Fibroblast of skin of left biceps (primary cell): Measurements from ENCODE around the gene PNLIPRP1.

Experiments
- DNase-seq, 2 experiments: peaks; one replicate each; pipeline ENCODE4 v3.0.0-alpha.2; 2013; ENCODE audit warnings: low read depth in 2 of 2

Gene PNLIPRP1

DNA sequence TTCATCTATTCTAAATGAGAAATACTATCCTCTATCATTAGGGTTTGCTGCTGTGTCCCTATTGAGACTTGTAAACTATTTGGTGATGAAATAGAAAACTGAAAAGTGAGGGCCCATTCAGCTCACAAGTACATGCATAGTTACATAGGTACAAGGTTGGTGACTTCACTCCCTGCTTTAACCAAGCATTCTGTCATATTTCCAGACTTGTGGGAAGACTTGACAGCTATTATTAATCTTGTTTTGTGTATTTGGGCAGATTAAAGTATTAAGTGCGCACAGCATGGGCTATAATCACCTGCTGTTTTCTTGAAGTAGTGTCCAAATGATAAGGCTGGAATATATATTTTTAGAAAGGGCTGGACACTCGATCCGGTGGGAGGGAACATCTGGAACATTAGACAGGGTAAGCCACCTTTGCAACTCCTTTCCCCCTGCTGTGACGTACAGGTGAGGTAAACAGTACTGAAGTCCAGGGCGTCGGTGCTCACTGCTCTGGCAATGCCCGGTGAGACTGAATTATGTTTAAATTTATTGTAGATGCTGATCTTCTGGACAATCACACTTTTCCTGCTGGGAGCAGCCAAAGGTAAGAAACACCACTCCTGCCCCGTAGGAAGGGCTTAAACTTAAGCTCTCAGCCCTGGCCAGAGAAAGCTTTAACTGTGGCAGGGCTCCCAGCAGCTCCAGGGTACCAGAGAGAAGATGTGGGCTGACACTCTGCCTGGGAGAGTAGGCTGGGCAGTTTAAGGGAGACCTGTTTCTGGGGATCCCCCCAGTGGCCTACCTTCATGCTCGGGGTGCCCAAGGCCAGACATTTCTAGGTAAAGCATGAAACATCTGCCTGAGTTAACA lies at the start of gene PNLIPRP1:
PNLIPRP1 (plus strand) TSS at position 370 of the 855 bp plus-strand sequence; CDS start at position 541, 171 bp downstream.
- DNase-seq: no peak

DNA sequence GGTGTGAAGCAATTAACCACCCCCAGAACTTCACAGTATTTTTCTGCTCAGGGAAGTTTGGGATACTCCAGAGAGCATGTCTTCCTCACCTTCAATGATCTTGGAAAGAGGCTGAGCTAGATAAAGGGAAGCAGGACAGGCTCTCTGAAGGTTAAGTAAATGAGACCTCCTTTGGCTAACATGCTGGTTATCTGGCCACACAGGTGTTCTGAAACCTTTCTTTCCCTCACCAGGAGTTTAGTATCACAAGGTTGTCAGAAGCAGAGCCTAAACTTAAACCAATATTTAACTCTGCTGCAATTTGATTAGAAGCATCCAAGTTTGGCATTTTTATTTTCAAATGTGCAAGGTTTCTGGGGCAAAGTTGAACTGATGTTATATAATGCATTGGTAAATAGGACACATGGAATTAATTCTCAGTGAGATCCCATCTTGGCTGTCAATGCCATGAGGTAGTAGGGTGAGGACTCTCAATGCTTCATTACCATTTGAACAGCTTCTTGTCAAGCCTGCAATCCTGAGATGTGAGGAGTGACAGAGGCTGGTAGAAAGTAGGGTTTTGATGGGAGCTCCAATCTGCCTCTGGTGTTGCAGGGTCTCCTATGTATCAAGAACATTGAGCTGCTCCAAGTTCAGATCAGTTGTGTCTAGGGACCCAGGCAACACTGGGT lies 48.6 kb upstream of the PNLIPRP1 start:
- no peak for DNase-seq

DNA sequence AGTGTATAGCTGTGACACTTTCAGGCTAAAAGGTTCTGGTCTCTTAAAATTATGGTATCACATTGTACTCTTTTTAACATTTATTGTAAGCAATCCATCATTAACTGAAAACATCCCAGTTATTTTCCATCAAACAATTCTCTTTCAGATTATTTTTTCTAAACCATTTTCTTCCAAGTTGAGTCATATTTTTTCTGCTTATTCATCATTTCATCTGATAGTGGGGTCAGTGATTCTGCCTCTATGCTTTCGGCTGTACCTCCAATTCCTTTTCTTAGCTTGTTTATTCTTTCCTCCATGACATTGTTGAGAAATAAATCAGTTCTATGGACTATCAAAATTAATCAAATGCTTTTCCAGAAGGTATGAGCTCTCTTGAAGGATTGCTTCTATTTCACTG lies 45.6 kb upstream of the PNLIPRP1 start:
- no peak for DNase-seq

DNA sequence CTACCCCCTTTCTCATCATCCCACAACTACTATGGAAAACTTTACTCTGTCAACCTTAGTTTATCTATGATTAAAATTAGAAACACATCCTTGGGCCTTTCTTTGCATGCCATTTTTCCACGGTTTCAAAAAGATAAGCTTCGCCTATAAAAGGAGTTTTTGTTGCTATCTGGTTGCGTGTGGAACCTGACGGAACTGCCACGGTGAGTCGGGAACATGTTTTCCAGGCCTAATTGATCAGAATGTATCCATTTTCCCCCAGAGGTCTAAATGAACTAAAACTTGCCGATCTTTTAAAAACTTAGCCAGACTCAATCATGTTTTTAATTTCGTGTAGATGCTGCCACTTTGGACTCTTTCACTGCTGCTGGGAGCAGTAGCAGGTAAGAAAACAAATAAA lies 45.0 kb upstream of the PNLIPRP1 start, which contains the start of gene PNLIP:
PNLIP (plus strand) TSS at position 176 of the 400 bp plus-strand sequence; CDS start at position 338, 162 bp downstream.
- DNase-seq: no peak

DNA sequence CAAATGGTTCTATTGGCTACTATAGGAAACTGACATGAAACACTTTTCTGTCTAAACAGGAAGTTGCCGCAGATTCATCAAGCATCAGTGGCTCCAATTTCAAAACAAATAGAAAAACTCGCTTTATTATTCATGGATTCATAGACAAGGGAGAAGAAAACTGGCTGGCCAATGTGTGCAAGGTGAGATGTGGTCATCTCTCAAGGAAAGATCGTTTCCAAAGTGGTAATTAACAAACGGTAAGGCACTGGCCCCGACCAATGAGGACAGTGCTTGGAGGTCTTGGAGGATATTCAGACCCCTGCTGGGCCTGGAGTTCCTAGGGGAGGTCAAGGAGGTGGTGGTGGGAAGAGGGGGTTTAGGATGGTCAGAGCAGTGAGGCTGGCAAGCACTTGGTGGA lies 42.5 kb upstream of the PNLIPRP1 start:
- DNase-seq: no peak

DNA sequence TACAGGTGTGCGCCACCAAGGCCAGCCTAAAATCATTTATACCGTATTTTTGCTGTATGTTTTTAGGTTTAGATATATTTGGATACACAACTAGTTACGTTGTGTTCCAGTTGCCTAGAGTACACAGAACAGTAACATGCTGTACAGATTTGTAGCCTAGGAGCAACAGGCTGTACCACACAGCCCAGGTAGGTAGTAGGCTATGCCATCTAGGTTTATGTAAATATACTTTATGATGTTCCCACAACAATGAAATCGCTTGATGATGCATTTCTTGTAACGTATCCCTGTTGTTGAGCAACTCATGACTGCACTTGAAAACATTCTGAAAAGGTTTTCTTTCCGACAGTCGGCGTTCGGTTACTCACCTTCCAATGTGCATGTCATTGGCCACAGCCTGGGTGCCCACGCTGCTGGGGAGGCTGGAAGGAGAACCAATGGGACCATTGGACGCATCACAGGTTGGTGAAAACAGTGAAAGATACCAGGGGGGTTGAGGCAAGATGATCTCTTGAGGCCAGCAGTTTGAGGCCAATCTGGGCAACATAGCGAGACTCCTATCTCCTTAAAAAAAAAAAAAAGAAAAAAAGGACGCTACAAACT lies 37.3 kb upstream of the PNLIPRP1 start:
- DNase-seq: no peak

DNA sequence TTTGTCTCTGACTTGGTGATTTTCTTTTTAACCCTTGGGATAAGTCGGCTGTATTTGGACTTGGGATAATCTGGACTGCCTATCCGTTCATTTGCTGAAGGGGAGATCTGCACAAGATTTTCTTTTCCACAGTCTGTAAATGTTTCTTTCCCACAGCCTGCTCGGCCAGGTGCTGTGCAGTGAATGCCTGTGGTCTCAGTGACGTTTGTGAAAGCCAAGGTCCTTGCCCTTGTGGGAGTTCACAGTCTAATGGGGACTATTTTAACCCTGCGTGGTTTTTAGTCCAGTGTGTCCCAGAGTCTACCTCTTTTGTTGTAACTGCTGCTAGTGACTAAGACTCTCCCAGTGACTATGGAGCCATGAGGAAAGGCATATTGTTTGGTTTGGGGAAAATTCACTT lies 36.1 kb upstream of the PNLIPRP1 start:
- DNase-seq: no peak

DNA sequence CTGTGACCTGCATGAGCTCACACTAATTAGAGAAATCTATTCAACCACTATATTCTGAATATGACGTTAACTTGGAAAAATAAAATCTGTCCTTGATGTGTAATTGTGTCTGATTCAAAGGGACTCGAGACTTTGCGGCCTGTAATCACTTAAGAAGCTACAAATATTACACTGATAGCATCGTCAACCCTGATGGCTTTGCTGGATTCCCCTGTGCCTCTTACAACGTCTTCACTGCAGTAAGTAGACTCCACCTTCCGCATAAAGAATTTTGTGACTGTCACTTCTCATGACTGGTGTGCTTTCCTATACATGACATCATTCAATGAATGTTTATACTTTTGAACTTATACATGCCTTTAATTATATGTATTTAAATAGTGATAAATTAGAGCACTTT lies 34.9 kb upstream of the PNLIPRP1 start:
- no peak for DNase-seq

DNA sequence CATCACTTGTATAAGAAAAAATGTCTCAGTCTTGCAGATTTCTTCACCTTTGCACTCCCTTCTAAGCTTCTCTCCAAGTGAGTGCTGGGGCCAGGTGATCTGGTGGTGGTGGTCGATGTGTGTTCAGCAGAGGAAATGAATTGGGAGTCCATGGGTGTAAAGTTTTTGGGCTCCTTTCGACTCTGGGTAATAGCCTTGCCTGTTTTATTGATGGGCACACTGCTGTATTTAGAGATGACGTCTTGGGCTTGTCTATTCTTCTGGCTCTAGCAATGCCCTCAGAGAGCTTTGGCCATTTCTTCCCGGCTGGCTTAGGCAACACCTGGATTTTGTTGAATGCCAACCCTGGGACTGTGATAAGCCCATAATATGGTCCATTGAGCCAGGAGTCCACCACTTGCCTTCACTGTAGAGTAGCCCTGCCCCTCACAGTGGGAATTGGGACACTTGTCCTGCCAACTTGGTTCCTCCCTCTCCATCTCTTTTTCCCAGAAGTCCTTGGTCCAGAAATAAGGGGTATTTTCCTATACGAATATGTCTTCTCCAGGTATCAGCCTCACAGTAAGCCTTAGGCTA lies 33.4 kb upstream of the PNLIPRP1 start:
- DNase-seq: no peak

DNA sequence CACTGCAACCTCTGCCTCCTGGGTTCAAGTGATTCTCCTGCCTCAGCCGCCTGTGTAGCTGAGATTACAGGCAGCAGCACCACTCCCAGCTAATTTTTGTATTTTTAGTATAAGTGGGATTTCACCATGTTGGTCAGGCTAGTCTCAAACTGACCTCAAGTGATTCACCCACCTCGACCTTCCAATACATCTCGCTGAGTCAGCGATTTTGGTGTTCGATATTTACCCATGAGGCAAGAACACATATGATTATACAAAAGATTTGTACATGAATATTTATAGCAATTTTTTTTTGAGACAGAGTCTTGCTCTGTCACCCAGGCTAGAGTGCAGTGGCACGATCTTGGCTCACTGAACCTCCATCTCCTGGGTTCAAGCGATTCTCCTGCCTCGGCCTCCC lies 25.2 kb upstream of the PNLIPRP1 start:
- DNase-seq: no peak

DNA sequence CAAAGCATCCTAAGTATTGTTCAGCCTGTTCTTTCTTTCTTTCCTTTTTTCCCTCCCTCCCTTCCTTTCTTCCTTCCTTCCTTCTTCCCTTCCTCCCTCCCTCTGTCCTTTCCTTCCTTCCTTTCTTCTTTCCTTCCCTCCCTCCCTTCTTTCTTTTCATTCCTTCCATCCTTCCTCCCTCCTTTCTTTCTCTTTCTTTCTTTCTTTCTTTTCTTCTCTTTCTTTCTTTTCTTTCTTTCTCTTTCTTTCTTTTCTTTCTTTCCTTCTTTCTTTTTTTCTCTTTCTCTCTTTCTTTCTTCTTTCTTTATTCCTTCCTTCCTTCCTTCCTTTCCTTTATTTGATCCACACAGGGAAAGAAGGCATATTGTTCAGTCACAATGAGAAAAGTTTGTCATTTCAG lies 23.8 kb upstream of the PNLIPRP1 start:
- no peak for DNase-seq

DNA sequence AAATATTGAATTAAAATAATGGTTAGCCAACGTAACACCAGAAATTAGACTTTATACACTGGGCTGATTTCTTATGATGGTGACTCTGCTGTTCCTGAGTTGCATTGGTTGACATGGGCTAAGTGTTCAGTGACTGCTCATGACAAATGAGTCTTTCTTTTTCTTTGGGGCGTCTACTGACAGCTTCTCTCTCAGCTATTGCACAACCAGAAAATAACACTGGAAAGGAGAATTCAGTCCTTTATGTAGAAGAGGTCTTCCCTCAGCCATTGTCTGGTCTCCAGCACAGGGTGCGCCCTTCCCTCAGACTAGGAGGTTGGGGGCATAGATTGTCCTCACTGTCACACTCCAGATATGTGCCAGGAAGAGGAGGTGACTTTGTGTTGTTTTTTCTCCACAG lies 23.4 kb upstream of the PNLIPRP1 start:
- no peak for DNase-seq

DNA sequence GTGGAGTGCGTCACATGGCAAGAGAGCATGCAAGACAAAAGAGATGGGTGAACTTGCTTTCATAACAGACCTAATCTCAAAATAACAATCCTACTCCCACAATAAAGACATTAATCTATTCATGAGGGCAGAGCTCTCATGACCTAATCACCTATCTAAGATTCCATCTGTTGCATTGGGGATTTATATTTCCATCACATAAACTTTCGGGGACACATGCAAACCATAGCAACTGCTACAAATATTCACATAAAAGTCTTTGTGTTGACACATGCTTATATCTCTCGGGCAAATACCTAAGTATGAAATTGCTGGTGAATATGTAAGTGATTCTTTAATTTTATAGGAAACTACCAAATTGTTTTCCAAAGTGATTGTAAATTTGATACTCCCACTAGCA lies 16.0 kb upstream of the PNLIPRP1 start:
- no peak for DNase-seq

DNA sequence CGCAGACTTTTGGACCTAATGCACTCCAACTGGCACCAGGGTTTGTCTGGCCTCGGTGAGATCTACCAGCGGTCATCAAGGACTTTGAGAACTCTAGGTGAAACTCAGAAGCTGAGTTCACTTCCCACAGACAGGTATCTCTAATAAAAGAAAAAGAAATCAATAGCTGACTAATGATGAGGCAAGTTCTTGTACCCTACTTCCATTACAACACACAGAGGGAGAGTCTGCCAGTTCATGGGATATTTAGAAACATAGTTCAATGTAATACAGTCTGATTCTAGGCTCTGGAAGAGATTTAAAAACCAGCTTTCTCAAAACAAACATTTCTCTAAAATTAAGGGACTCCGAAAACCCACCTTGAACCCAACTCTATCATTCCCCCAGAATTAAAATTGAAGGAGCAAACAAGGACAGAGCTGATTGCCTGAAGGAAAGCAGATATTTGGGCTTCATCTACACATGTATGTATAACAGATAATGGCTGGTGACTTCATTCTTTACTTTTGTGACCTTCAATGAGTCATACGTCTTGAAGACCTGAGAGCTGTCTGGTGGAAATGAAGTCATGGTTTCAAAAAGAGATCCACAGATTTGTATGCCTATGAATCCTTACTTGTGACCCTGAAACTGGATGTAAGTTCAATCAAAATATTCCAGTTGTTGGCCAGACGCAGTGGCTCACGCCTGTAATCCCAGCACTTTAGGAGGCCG lies 2.7 kb upstream of the PNLIPRP1 start:
- DNase-seq: no peak

DNA sequence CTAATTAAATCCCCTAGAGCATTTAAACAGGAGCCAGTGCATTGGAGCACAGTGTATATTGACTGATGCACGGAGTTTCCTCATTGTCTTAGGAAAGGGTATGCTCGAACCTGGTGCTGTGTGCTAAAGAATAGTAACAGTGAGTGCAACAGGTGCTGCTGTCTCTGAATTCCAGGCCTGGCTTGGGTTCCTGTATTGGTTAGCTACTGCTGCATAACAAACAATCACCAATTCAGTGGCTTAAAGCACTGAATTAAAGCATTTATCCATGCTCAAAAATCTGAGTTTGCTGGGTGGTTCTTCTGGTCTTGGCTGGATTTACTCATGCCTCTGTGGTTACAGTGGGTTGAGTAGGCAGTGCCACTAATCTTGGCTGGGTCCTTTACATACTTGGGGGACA lies 1.8 kb upstream of the PNLIPRP1 start:
- DNase-seq: no peak

DNA sequence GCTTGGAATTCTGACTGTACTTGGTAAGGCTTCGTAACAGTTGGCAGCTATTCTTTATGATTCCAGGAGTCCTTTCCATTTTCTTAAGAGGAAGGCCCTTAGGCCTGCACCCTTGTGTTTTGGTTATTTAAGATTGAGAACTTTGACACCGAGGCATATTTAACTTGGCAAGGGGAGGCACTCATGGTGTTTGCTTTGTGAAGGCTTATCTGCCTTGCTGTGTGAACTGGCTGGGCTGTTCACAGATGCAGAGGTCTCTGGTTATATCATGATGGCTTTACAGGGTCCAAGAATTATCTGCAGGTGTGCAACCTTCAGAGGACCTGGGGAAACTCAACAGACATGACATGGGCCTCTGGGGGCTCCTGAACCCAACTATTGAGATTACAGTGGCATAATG lies 833 bp upstream of the PNLIPRP1 start:
- DNase-seq: no peak

DNA sequence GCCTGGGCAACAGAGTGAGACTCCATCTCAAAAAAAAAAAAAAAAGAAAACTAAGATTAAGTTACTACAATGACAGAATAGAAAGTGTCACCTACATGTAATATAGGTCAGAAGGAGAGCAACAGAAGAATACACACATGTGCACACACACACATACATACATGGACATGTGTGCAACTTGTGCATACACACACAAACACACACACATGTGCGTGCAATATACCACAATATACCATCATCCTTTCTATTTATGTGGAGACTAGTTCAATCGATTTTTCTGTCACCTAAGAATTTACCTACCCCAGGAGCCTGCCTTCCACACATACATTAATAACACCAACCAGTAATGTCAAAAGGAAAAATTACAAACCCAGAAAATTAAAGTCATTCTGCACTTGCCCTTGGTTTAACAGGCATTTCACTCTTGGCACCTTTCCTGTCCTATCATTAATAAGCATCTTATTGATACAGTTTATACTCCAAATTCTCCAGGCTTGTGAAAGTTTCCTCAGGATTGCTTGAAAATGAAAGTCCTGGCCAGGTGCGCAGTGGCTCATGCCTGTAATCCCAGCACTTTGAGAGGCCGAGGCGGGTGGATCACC lies 2.5 kb downstream of the PNLIPRP1 start:
- DNase-seq: no peak

DNA sequence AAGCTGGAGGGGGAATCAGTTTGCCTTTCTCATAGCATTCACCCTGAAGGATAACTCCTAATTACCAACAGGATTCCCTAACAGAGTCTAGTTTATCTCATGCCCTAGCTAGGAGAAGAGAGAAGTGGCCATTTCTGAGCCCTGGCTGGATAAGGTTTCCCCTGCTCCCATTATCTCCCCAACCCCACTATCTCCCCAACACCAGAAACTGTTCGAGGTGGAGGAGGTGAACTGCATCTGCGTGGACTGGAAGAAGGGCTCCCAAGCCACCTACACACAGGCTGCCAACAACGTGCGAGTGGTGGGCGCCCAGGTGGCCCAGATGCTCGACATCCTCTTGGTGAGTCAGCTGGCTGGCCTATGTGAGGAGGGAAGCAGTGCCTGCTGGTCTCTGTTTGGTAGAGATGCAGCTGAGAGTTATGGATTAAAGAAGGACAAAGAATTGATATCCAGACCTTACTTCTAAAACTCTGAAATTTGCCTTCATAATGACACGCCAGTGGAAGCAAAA lies 3.8 kb downstream of the PNLIPRP1 start:
- no peak for DNase-seq

DNA sequence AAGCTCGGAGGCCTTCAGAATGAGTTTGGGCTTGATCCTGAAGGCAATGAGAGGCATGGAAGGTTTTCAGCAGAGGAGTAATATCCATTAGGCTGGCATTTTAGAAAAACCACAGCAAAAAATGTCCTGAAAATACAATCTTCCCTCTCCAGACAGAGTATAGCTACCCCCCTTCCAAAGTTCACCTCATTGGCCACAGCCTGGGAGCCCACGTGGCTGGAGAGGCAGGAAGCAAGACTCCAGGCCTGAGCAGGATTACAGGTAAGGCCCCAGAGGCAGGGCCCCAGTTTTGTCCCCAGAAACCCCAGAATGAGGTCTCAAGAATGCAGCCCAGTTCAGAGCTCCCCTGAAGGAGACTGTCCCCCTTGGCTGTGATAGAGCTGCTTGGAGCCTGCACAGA lies 5.3 kb downstream of the PNLIPRP1 start:
- DNase-seq: no peak

DNA sequence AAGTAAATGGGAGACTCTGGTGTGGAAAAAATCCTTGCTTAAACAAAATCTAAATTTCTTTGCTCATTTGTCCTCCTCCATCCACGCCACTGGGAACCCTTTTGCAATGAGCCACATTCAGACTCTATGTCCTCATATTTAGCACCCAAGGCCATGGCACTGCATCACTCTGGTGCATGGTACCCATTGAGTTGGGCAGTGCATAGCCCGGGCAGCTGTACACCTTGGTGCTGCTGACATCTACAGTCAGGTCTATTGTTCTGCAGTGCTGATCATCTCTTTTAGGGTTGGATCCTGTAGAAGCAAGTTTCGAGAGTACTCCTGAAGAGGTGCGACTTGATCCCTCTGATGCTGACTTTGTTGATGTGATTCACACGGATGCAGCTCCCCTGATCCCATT lies 6.8 kb downstream of the PNLIPRP1 start:
- no peak for DNase-seq

DNA sequence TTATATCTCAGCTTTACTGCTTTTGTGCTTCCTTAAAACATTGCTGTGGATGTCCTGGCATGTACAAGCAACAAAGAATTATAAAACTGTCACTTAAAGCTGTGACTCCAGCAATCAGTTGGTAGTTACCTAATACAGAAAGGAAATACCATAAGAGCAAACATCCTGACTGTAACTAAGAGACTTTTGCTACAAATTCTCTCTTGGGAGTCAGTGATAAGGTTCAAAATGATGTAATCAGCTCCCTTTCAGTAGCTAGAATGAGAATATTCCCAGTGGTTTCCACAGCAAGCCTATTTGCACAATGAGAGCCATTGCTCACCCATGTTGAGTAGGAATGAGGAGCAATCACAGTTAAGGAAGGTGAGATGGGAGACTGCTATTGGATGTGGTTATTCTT lies 7.6 kb downstream of the PNLIPRP1 start:
- DNase-seq: no peak
